Measurements from ENCODE around the gene SLC25A33.
"Not testable (repeated sequence)": the region's sequence is repeated elsewhere in the genome, so short reads cannot be mapped to it uniquely, and the experiment has no call there.

The SLC25A33 gene, protein sequence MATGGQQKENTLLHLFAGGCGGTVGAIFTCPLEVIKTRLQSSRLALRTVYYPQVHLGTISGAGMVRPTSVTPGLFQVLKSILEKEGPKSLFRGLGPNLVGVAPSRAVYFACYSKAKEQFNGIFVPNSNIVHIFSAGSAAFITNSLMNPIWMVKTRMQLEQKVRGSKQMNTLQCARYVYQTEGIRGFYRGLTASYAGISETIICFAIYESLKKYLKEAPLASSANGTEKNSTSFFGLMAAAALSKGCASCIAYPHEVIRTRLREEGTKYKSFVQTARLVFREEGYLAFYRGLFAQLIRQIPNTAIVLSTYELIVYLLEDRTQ

DNA sequence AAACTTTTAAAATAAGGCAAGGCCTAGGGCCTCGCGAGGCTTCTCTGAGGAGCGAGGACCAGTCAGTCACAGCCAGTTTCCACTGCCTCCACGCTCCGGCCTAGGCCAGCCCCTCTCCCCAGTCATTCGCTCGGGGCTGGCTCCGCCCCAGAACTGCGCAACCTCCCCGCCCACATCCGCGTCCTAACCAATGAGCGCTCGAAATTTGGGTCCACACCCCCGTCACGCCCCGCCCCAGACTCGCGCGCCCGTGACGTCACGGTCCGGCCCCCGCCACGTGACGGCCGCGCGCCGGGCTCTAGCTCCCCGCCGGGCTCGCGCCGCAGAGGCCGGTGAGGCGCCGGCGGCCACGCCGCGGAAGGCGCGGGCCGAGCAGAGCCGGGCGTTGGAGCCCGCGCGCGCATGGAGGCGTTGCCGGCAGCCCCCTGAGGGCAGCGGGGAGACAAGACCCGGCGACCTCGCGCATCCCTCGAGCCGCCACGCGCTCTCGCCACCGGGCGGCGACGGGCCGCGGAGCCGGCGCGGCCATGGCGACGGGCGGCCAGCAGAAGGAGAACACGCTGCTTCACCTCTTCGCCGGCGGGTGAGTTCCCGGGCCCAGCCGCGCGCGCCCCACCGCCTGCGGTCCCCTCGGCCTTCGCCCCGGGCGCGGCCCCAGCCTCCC lies at the start of gene SLC25A33:
Gene SLC25A33, plus strand, starts transcription at position 301 of the 664 bp plus-strand sequence. Its CDS starts 227 bp downstream, at position 528.
- DNase-seq = peak; percentile 99

DNA sequence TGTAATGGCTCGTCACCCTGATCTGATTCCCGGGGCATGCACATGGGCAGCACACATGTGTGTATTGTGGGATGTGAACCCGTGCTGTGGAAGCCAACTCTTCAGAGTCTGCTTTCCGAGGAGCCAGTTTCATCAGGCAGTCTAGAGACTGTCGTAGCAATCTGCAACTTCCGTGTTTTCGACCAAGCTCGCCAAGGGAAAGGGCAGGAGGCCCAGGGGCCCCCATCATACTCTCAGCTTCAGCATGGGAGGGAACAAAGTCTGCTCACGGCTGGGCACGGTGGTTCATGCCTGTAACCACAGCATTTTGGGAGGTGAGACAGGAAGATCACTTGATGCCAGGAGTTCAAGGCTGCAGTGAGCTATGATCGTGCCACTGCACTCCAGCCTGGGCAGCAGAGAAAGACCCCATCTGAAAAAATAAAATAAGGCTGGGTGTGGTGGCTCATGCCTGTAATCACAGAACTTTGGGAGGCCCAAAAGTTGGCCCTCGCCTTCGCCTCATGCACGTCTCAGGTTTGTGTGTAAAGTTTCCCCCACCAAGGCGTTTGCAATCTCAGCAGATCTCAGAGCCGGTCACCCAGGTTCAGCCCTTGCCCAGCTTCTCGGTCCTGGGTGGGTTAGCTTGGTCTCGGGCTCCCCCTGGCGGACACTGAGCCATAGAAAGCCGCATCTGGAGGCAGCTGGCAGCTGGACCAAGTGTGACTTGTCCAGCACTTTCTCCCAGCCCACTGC lies 48.5 kb upstream of the SLC25A33 start:
- peak; percentile 89 for DNase-seq

DNA sequence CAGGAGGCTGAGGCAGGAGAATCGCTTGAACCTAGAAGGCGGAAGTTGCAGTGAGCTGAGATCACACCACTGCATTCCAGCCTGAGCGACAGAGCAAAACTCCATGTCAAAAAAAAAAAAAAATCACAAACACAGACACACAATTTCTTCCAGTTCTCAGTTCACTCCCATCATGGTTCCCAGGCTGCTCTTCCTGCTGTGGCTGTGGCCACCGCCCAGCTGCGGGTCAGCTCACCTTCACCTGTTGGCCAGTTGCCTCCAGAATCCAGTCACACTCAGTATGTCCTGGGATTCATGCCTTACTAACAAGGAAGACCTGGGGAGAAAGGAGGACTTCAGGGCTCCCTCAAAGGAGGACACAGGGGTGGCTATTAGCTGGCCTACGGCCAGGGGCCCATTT lies 45.9 kb upstream of the SLC25A33 start:
- DNase-seq = no peak

DNA sequence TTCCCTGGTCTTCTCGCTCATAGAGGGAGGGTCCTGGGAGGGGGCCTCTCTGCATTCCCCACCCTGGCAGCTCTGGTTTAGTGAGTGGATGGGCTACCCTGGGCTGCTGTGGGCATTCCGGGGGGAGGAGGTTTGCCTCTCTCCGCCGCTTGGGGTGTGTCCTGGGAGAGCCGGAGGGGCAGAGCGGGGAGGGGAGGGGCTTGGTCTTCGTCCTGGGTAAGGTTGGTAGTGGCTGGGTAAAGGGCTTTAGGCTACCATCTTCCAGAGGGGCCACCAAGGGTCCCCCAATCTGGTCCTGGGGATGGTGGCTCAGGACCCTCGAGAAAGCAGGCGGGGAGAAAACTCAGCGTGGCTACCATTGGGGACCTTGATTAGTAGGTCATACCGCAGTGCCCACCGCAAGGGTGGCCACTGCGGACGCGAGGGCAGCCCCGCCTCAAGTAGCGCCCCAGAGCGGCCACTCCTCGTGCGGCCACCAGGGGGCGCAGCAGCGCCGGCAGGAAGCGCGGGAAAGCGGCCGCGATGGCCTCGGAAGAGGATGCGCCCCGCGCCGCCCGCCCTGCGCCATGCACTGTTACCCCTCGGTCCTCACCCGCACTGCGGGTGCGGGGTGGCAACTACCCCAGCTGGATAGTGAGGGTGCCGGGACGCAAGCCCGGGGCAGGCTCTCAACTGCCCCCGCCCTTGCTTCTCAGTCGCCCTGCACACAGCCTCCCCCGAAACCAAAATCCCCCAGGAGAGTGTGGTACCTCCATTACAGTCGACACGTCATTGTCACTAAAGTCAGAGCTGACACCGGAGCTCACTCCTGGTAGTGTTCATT lies 44.1 kb upstream of the SLC25A33 start:
- peak; percentile 76 for DNase-seq

DNA sequence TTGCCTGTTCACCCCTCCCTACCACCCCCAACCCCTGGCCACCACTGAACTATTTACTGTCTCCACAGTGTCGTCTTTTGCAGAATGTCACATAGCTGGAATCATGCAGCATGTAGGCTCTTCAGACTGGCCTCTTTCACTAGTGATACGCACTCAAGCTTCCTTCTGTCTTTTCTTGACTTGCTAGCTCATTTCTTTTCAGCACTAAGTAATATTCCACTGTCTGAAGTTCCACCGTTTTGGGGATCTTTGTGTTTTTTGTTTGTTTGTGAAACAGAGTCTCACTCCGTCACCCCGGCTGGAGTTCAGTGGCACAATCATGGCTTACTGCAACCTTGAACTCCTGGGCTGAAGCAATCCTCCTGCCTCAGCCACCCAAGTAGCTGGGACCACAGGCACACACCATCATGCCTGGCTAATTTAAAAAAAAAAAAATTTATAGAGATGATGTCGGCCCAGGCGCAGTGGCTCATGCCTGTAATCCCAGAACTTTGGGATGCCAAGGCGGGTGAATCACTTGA lies 43.4 kb upstream of the SLC25A33 start:
- DNase-seq = no peak

DNA sequence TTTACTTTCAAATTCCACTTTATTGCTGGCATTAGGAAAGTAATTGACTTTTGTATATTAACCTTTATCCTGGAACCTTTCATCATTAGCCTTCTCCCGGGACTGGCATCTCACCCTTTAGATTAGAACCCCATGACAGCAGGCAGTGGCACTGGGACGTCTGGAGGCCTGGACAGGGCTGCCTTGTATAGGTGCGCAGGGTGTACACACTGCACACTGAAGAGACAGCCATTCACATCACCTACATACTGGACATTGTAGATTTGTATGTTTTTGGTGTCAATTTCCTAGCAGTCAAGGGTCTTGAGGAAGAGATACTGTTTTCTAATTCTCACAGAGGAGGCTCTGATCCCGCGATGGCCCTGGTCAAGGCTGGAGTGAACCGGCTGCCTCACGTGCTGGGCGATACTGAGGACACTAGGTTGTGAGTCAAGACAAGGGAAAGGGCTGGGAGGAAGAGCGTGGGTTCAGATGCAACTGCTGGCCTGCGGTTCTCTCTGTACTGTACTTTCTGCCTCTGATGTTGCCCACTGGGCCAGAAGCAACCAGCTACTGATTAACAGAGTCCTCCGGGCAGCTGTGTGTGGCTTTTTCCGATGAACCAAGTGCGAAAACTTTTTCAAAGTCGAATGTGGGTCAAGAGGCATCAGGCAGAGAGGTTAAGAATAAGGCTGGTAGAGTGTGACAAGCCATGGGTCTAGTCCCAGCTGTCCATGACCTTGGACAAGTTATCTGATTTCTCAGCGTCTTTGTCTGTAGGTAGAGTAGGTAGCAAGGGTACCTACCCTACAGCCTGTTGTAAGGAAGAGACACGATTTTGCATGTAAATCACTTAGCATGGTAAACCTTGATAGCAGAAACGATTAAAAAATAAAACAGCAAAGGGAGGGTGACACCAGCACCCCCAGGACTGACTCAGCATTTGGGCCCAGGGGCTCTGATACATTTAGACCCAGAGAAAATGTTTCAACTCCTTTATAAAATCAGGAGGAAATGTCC lies 38.2 kb upstream of the SLC25A33 start:
- DNase-seq = no peak

DNA sequence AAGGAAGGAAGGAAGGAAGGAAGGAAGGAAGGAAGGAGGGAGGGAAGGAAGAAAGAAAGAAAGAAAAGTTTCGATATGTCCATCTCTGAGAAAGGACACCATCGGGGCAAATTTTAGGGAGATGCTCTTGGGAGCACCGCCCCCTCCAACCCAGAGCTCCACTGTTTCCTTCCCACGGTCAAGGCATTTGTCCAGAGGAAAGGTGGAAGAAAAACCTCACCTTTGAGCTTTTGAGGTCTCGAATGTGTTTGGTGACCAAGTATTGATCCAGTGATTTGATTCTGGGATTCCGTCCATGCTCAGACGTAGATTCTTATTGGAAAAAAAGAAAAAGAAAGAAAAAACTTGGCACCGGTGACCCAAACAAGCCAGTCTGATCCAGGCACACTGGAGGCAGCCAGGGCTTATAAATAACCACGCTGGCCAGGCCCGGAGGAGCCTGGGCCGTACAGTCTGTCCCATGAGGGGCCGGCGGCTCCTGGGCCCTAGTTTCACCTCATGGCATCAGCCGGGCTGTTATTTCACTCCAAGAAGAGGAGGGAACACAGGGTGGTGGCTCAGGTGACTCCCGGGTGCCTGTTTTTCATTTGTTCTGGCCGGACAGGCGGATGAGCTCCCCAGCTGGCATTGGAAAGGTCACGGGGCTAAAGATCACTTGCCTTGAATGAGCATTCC lies 36.1 kb upstream of the SLC25A33 start:
- DNase-seq = no peak

DNA sequence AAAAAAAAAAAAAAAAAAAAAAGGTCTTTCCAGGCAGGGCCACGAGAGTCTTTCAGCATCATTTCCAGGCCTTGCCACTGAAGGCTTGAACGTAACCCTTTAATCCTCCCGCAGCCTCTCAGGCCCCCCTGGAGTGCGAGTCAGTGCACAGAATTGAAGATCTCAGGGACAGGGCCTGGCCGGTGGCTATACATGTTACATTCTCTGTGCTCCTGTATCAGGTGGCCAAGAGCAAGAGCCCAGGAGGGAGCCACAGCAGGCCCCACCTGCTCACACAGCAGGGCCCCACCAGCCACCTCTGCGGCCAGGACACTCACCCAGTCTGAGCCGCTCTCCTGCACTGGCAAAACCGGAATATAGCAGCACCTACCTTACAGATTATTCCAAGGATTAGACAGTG lies 34.1 kb upstream of the SLC25A33 start:
- no peak for DNase-seq

DNA sequence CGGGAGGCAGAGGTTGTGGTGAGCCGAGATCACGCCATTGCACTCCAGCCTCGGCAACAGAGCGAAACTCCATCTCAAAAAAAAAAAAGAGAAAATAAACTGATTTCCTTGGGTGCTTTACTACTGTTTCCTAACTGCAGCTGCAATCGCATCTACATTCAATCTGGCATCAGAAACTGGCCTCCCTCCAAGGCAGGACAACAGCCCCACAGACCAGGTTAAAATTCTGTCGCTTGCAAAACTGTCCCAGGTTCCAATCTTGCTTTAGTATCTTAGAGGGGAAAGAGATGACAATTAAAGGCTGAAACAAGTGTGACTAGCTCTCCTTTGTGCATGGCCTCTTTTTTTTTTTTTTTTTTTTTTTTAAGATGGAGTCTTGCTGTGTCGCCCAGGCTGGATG lies 32.4 kb upstream of the SLC25A33 start:
- DNase-seq = no peak

DNA sequence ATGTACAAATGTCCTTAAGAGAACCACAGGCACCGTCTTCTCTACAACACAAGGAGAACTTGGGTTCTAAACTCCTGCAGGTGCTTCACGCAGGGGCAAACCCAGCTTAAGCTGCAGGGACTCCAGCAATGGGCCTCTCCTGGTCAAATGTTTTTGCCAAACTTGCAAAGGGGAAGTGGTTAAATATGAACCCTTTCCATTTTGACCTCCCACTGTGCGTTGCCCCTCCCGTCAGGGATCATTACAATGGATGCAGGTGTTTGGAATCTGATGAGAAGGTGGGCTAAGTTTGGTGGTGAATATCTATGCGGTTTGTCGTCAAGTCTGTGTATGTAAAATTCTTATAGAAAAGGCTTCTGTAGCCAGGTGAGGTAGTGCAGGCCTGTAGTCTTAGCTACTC lies 29.1 kb upstream of the SLC25A33 start:
- DNase-seq = no peak

DNA sequence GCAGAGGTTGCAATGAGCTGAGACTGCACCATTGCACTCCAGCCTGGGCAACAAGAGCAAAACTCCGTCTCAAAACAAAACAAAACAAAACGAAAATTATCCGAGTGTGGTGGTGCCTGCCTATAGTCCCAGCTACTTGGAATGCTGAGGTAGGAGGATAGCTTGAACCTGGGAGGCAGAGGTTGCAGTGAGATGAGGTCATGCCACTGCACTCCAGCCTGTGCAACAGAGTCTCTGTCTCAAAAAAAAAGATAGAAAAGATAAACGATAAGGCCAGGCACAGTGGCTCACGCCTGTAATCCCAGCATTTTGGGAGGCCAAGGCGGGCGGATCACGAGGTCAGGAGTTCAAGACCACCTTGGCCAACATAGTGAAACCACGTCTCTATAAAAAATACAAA lies 23.7 kb upstream of the SLC25A33 start:
- DNase-seq = not testable (repeated sequence)

DNA sequence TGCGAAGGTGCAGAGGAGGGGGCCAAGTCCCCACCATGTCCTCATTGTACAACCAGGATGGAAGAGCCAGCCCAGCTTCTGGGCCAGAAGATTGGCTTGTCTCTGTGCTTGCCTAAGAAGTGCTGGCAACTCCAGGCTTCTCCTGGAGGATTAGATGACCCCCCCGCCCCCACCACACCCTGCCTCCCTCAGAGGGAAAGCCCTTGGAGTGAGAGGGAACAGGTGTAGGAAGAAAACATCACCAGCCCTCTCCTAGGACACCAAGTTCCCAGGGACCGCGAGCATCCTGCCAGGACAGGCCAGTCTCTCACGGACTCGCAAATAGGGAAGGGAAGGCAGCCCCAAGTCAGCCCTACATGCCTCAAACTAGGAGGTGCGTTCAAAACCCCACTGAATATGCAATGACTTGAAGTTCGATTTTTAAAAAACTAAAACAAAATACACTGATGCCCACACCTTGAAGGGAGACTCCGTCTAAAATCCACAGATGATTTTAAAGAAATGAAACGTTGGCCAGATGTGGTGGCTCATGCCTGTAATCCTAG lies 20.7 kb upstream of the SLC25A33 start:
- no peak for DNase-seq

DNA sequence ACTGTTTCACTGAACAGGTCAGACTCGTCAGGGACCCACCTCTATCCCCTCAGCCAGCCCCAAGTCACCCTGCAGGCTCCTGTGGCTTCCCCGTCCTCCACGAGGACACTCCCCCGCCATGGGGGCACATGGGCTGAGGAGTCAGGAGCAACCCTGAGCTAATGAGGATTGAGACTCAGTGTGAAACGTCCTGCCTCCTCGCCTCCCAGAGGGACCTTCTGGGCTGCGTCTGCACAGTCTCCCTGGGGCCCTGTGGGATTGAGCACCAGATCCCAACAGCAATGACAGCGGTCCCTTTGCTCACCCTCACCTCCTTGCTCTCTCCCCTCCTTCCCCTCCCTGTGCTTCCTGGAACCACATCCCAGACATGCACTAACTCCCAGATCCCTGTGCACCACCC lies 18.9 kb upstream of the SLC25A33 start:
- DNase-seq = no peak

DNA sequence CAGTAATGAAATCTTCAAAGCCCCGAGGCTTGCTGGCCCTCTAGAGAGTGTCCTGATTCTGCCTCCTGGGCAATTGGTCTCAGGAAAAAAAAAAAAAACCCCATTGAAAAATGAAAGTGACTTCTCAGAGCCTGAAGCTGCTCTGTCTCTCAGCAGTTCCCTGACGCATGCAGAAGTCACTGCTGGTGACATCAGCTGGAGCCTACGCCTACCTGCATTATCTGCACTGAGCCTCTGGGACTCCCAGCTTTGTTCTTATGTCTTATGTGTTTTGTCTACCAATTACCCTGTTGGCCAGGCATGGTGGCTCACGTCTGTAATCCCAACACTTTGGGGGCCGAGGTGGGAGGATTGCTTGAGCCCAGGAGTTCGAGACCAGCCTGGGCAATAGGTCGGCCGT lies 10.1 kb upstream of the SLC25A33 start:
- no peak for DNase-seq

DNA sequence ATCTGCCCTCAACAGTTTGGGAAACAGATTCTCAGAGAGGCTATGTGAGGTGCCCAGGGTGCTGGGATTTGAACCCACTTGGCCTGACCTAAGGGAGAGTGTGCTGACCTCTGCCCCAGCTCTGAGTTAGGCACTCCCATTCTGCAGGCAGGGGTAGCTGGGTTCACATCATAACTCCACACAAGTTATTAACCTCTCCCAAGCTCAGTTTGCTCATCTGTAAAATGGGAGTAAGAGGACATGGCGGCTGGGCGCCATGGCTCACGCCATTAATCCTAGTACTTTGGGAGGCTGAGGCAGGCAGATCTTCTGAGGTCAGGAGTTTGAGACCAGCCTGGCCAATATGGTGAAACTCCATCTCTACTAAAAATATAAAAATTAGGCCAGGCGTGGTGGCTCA lies 8.9 kb upstream of the SLC25A33 start:
- DNase-seq = no peak

DNA sequence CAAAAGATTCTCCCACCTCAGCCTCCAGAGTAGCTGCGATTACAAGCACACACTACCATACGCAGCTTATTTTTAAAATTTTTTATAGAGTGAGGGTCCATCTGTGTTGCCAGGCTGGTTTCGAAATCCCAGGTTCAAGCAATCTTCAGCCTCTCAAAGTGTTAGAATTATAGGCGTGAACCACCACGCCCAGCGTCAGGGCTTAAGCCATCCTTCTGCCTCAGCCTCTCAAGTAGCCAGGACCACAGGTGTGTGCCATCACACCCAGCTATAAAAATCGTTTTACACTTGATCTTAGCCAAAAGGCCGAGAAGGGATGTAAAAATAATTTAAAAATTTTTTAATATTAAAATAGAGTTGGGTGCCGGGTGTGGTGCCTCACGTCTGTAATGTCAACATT lies 4.3 kb upstream of the SLC25A33 start:
- DNase-seq = no peak

DNA sequence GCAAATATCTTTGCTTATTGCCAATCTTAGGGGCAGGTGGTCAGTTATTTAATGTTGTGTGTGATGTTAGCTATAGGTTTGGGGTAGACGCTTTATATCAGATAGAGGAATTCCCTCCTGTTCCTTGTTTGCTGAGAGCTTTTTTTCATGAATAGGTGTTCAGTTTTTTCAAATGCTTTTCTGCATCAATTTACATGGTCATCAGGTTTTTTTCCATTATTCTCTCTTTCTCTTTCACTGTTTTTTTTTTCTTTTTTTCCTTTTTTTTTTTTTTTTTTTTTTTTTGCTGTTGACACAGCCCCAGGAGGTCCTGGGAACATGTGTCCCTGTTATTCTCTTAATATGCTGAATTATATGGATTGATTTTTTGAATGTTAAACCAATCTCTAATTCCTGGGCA lies 3.0 kb upstream of the SLC25A33 start:
- DNase-seq = no peak

DNA sequence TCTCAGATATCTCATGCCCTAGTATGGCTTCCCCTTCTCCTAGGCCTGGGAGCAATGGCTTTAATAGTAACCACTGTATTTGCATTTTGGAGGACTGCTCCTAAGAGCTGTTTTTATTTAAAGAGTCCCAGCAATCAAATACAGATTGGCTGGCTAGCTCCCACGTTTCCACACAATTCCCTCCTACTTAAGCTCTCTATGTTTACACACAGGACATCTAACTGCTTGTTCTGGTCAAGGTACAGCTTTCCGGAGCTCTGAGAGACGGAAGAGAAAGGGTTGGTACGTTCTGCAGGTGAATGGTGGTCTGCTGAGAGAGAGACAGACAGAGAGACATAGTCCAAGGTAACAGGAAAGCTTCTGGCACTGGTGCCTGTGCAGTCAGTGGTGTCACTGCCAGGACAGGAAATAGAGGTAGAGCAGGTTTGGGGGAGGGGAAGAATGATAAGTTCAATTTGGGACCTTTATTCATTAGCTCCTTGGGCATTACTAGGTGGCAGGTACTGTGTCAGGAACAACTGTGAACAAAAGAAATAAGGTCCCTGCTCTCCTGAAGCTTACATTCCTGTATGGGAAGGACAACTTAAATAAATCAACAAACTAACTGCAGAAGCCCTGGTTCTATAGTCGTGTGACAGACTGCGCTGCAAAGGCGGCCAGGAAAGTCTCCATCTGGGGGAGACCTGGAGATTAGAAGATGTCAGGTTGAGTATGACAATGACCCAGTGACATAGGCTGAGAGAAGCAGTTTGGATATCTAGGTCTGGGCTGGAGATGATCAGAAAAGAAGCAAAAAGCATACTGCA lies 1.2 kb upstream of the SLC25A33 start:
- no peak for DNase-seq

DNA sequence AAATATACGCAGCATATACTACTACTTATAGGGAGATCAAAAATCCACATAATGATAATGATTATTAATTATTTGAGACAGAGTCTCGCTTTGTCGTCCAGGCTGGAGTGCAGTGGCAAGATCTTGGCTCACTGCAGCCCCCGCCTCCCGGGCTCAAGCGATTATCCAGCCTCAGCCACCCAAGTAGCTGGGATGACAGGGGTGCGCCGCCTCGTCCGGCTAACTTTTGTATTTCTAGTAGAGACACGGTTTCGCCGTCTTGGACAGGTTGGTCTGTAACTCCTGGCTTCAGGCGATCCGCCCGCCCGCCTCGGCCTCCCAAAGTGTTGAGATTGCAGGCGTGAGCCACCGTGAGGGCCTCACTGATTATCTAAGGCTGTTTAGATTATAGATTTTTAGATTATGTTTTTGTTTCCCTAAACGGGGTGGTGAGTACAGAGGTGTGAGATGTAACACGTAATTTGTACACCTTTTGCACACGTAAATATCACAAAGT lies 548 bp upstream of the SLC25A33 start:
- peak; percentile 8 for DNase-seq
